IMR-90 (cell line): ENCODE results near the gene FUT8. TPM values are rescaled to one million over a fixed set of nuclear protein-coding genes. Genes with fewer than 3 reads are reported as not detected.

ENCODE experiments used
- ATAC-seq: fragments of 200-7000 bp; cut with Tn5 transposase; 2 replicates; pipeline ENCODE4 v1.9.1; 2020; ENCODE audit warnings: low read depth, mild to moderate bottlenecking, moderate library complexity
- BruUV-seq: library from RNA; stranded (reverse); fragments of 400-500 nt; replicated peaks from 2 replicates; lab custom pipeline; 2021; lab: Mats Ljungman, UMichigan
- CTCF ChIA-PET: fragments of 300-600 bp; formaldehyde crosslinking; extraction: SDS; loops from one replicate; lab custom pipeline; 2021; ENCODE audit warnings: antibody characterized with exemption; lab: Yijun Ruan, JAX
- POLR2A ChIA-PET: fragments of 300-600 bp; sonication (Branson Sonifier 250); formaldehyde crosslinking; loops from one replicate; lab custom pipeline; 2022; ENCODE audit warnings: antibody characterized with exemption; ENCODE audit not compliant: unreplicated experiment; lab: Charles Lee
- DNase-seq: peaks from one replicate; pipeline ENCODE4 v3.0.0; 2013
- H2AFZ ChIP-seq: replicated peaks from 2 replicates; pipeline ENCODE3; 2013; ENCODE audit warnings: low read length, mild to moderate bottlenecking; ENCODE audit not compliant: poor library complexity
- H2AK5ac ChIP-seq: 2 replicates; pipeline ENCODE4 v1.6.1; 2013; ENCODE audit warnings: low read depth, low read length, inconsistent platforms
- H2AK9ac ChIP-seq: replicated peaks from 2 replicates; pipeline ENCODE3; 2013; ENCODE audit warnings: mild to moderate bottlenecking, low read depth, low read length, moderate library complexity; ENCODE audit not compliant: poor library complexity
- H2BK120ac ChIP-seq: 2 replicates; pipeline ENCODE4 v1.6.1; 2013; ENCODE audit warnings: low read depth, low read length, inconsistent platforms
- H2BK15ac ChIP-seq: 3 replicates; pipeline ENCODE4 v1.6.1; 2013; ENCODE audit warnings: low read depth, low read length, inconsistent platforms
- H2BK20ac ChIP-seq: 2 replicates; pipeline ENCODE4 v1.6.1; 2013; ENCODE audit warnings: low read depth, mild to moderate bottlenecking, inconsistent platforms, low read length, moderate library complexity
- H2BK5ac ChIP-seq: 2 replicates; pipeline ENCODE4 v1.6.1; 2013; ENCODE audit warnings: mild to moderate bottlenecking, low read depth, low read length, inconsistent platforms; ENCODE audit not compliant: poor library complexity, severe bottlenecking
- H3K14ac ChIP-seq: replicated peaks from 2 replicates; pipeline ENCODE4 v1.6.1; 2013; ENCODE audit warnings: low read depth, low read length, inconsistent platforms
- H3K18ac ChIP-seq: 2 replicates; pipeline ENCODE4 v1.6.1; 2013; ENCODE audit warnings: low read depth, low read length, control low read depth
- H3K23ac ChIP-seq: 2 replicates; pipeline ENCODE4 v1.6.1; 2013; ENCODE audit warnings: low read depth, low read length, inconsistent platforms
- H3K27ac ChIP-seq: 2 replicates; pipeline ENCODE4 v1.5.1; 2013; ENCODE audit warnings: mild to moderate bottlenecking, control low read depth, low read length; ENCODE audit not compliant: insufficient read depth
- H3K27me3 ChIP-seq: 2 replicates; pipeline ENCODE4 v1.6.1; 2013; ENCODE audit warnings: low read length; ENCODE audit not compliant: control insufficient read depth, insufficient read depth
- H3K36me3 ChIP-seq: 2 replicates; pipeline ENCODE4 v1.6.1; 2013; ENCODE audit warnings: low read length, mixed read lengths; ENCODE audit not compliant: control insufficient read depth, insufficient read depth
- H3K4ac ChIP-seq: 2 replicates; pipeline ENCODE4 v1.6.1; 2013; ENCODE audit warnings: low read depth, low read length, inconsistent platforms
- H3K4me1 ChIP-seq: 2 replicates; pipeline ENCODE4 v1.6.1; 2013; ENCODE audit warnings: low read length, mixed read lengths; ENCODE audit not compliant: control insufficient read depth, insufficient read depth
- H3K4me2 ChIP-seq: 2 replicates; pipeline ENCODE4 v1.6.1; 2013; ENCODE audit warnings: low read depth, mild to moderate bottlenecking, control low read depth, low read length, moderate library complexity
- H3K4me3 ChIP-seq: 2 replicates; pipeline ENCODE4 v1.5.1; 2013; ENCODE audit warnings: low read depth, mild to moderate bottlenecking, control low read depth, low read length, moderate library complexity; ENCODE audit not compliant: insufficient read depth
- H3K56ac ChIP-seq: 2 replicates; pipeline ENCODE4 v1.6.1; 2013; ENCODE audit warnings: low read length, inconsistent platforms; ENCODE audit not compliant: insufficient read depth; ENCODE audit errors: extremely low read depth
- H3K79me1 ChIP-seq, 2 experiments: 2 replicates each; pipeline ENCODE4 v1.6.1; 2013; ENCODE audit warnings: low read length in 2 of 2, inconsistent platforms in 1 of 2, low read depth in 1 of 2
- H3K9ac ChIP-seq: 2 replicates; pipeline ENCODE4 v1.6.1; 2013; ENCODE audit warnings: low read depth, low read length, control low read depth
- H3K9me1 ChIP-seq: 2 replicates; pipeline ENCODE4 v1.6.1; 2013; ENCODE audit warnings: low read length, inconsistent platforms; ENCODE audit not compliant: insufficient read depth
- H3K9me3 ChIP-seq: 2 replicates; pipeline ENCODE4 v1.6.1; 2013; ENCODE audit warnings: low read length; ENCODE audit not compliant: control insufficient read depth, insufficient read depth
- H4K20me1 ChIP-seq: 2 replicates; pipeline ENCODE4 v1.6.1; 2013; ENCODE audit warnings: low read length, inconsistent platforms; ENCODE audit not compliant: insufficient read depth
- H4K5ac ChIP-seq: 2 replicates; pipeline ENCODE4 v1.6.1; 2013; ENCODE audit warnings: mild to moderate bottlenecking, low read depth, low read length, control low read depth
- H4K8ac ChIP-seq, 2 experiments: 2 replicates each; pipeline ENCODE4 v1.6.1; 2013; ENCODE audit warnings: low read depth in 2 of 2, low read length in 2 of 2, control low read depth in 1 of 2, inconsistent platforms in 1 of 2
- H4K91ac ChIP-seq: 2 replicates; pipeline ENCODE4 v1.6.1; 2013; ENCODE audit warnings: low read depth, low read length, inconsistent platforms; ENCODE audit not compliant: insufficient read depth
- BHLHE40 ChIP-seq: fragments of 150-350 bp; IDR thresholded peaks from 2 replicates; pipeline ENCODE4 v1.6.1; 2016; ENCODE audit warnings: mild to moderate bottlenecking, low read depth, low read length
- CEBPB ChIP-seq: IDR thresholded peaks from 2 replicates; pipeline ENCODE4 v1.6.1; 2012; ENCODE audit warnings: low read depth, low read length, improper control_type of control experiment
- CHD1 ChIP-seq: IDR thresholded peaks from 2 replicates; pipeline ENCODE4 v1.6.1; 2012; ENCODE audit warnings: low read depth, low read length, improper control_type of control experiment
- CTCF ChIP-seq: conservative IDR thresholded peaks from 2 replicates; pipeline ENCODE4 v1.5.1; 2012; ENCODE audit warnings: mild to moderate bottlenecking, low read depth, low read length, improper control_type of control experiment
- ELK1 ChIP-seq: fragments of 150-350 bp; IDR thresholded peaks from 2 replicates; pipeline ENCODE4 v1.6.1; 2016; ENCODE audit warnings: low read depth, mild to moderate bottlenecking, low read length, moderate library complexity, borderline replicate concordance
- FOS ChIP-seq: fragments of 150-350 bp; IDR thresholded peaks from 2 replicates; pipeline ENCODE4 v1.6.1; 2016; ENCODE audit warnings: low read depth, low read length
- MAFK ChIP-seq: IDR thresholded peaks from 2 replicates; pipeline ENCODE4 v1.6.1; 2012; ENCODE audit warnings: low read depth, low read length, improper control_type of control experiment
- MAZ ChIP-seq: IDR thresholded peaks from 2 replicates; pipeline ENCODE4 v1.6.1; 2012; ENCODE audit warnings: low read depth, mild to moderate bottlenecking, low read length, improper control_type of control experiment, moderate library complexity, borderline replicate concordance
- MXI1 ChIP-seq: IDR thresholded peaks from 2 replicates; pipeline ENCODE4 v1.6.1; 2012; ENCODE audit warnings: low read depth, mild to moderate bottlenecking, low read length, moderate library complexity, borderline replicate concordance
- NFE2L2 ChIP-seq: fragments of 150-350 bp; IDR thresholded peaks from 2 replicates; pipeline ENCODE4 v1.6.1; 2016; ENCODE audit warnings: low read depth, mild to moderate bottlenecking, low read length
- POLR2A ChIP-seq: IDR thresholded peaks from 2 replicates; pipeline ENCODE4 v1.6.1; 2012; ENCODE audit warnings: mild to moderate bottlenecking, low read depth, low read length
- RAD21 ChIP-seq: IDR thresholded peaks from 2 replicates; pipeline ENCODE4 v1.6.1; 2012; ENCODE audit warnings: low read length, improper control_type of control experiment
- RCOR1 ChIP-seq: IDR thresholded peaks from 2 replicates; pipeline ENCODE4 v1.6.1; 2012; ENCODE audit warnings: mild to moderate bottlenecking, low read length, improper control_type of control experiment; ENCODE audit not compliant: insufficient replicate concordance
- RFX5 ChIP-seq: IDR thresholded peaks from 2 replicates; pipeline ENCODE4 v1.8.0; 2012; ENCODE audit warnings: low read depth, mild to moderate bottlenecking, low read length, moderate library complexity
- SMC3 ChIP-seq: fragments of 150-350 bp; IDR thresholded peaks from 2 replicates; pipeline ENCODE4 v1.6.1; 2016; ENCODE audit warnings: low read depth, mild to moderate bottlenecking, antibody characterized with exemption, low read length, moderate library complexity
- USF2 ChIP-seq: fragments of 150-350 bp; IDR thresholded peaks from 2 replicates; pipeline ENCODE4 v1.6.1; 2017; ENCODE audit warnings: mild to moderate bottlenecking, antibody characterized with exemption, low read length, low read depth
- WGBS, 2 experiments: methylation state at CpG; one replicate each; pipeline versions ENCODE4 v1.1.5 to v1.1.7; 2013; ENCODE audit warnings: missing lambda C conversion rate in 2 of 2; ENCODE audit not compliant: insufficient read length in 1 of 2; ENCODE audit errors: extremely low coverage in 2 of 2; 5-methylcytosine and 5-hydroxymethylcytosine counted together
- dilution Hi-C: fragments of 300-500 bp; cut with HindIII; formaldehyde crosslinking; loops from one replicate; pipeline ENCODE4 v1.14.3; 2018; ENCODE audit warnings: low sequenced_read_pairs; ENCODE audit not compliant: unreplicated experiment
- in situ Hi-C: fragments of 300-500 bp; cut with MboI; formaldehyde crosslinking; loops from 3 replicates; pipeline ENCODE4 v1.14.3; 2019; ENCODE audit warnings: low sequenced_read_pairs, inconsistent platforms, mixed read lengths
- intact Hi-C: fragments of 100-400 bp; cut with micrococcal nuclease; formaldehyde crosslinking; loops from 2 replicates; pipeline ENCODE4 v1.10.0; 2022
- polyA plus RNA-seq, 3 experiments: library from polyadenylated mRNA; depleted of rRNA; stranded (reverse); fragments of >200 nt; gene quantifications; 2 replicates each; pipeline ENCODE4 v1.2.3, GENCODE V29; 2012; ENCODE audit warnings: low replicate concordance in 1 of 3
- total RNA-seq: library from RNA; depleted of rRNA; stranded (reverse); fragments of >200 nt; gene quantifications from 2 replicates; pipeline ENCODE4 v1.2.3, GENCODE V29; 2012

The FUT8 gene
- total and polyA plus RNA-seq, 2 of the 4 experiments (the other 2 are of a cell fraction) = 15.6 to 72.9 TPM

GRCh38 chr14:65604936-65605335, 192.4 kb downstream of the FUT8 start:
- Histone ChIP-seq H4K5ac (no peak overlapping the region), H3K56ac (no peak overlapping the region), H4K8ac (no peak overlapping the region), H3K9ac (no peak overlapping the region), H3K27me3 (no peaks in the 10 kb centered on the region), H3K36me3 (no peaks in the 10 kb centered on the region), H4K20me1 (peaks cover 4% of the 10 kb centered on the region; the same call in 1 of the 2 replicates), H3K4ac (no peak overlapping the region), H3K9me1 (no peaks in the 10 kb centered on the region), H3K18ac (no peak overlapping the region), H2BK120ac (no peak overlapping the region), H3K23ac (no peak overlapping the region), H2BK15ac (no peak overlapping the region), H3K79me1 (peaks cover 0 to 3% of the 10 kb centered on the region in 2 experiments; a peak in 2 of 4 replicates), H3K14ac (no peak overlapping the region), H3K9me3 (no peaks in the 10 kb centered on the region), H3K4me1 (no peaks in the 10 kb centered on the region), H2AK5ac (no peak overlapping the region), H2BK20ac (no peak overlapping the region), H3K4me3 (no peak overlapping the region), H3K27ac (no peak overlapping the region), H2BK5ac (no peak overlapping the region), H2AK9ac (no peak overlapping the region), H2AFZ (no peak overlapping the region), H3K4me2 (no peak overlapping the region), H4K91ac (no peak overlapping the region)
- ATAC-seq (no peak), DNase-seq (peak; percentile 13)
- CTCF ChIA-PET = no interaction called here
- TF ChIP-seq RCOR1 = no peak
- no peak for TF ChIP-seq POLR2A
- no peak for TF ChIP-seq MAZ
- TF ChIP-seq BHLHE40 = no peak
- peak; percentile 44 for TF ChIP-seq CTCF
- no peak for TF ChIP-seq NFE2L2
- TF ChIP-seq MXI1 = no peak
- TF ChIP-seq RAD21 = peak; percentile 47
- TF ChIP-seq SMC3 = peak; percentile 38; the same call in 1 of the 2 replicates
- no peak for TF ChIP-seq RFX5
- TF ChIP-seq CEBPB = no peak
- TF ChIP-seq MAFK = no peak
- TF ChIP-seq CHD1 = no peak
- TF ChIP-seq ELK1 = no peak
- TF ChIP-seq FOS = no peak
- TF ChIP-seq USF2 = no peak
- dilution Hi-C loops = no loop called here
- BruUV-seq = no TSS peak
- intact Hi-C loops = loop anchor here (1.0 to 10.0 kb wide), 3 partner anchors 190 to 440 kb away; no protein-coding TSS in a partner anchor
- in situ Hi-C loops = loop anchor here (25.0 kb wide), 1 partner anchor 443 kb away; no protein-coding TSS in a partner anchor
- POLR2A ChIA-PET = no interaction called here
- WGBS, 2 experiments = no CpG with 5 or more reads among the region's 2 CpGs
